Caki2 (cell line): ENCODE measurements around the gene TM4SF4. TPM values are rescaled to one million over a fixed set of nuclear protein-coding genes. Genes with fewer than 3 reads are reported as not detected.

Source experiments
- DNase-seq: peaks from one replicate; pipeline ENCODE4 v3.0.0-alpha.2; 2015; ENCODE audit warnings: low read depth
- in situ Hi-C: cut with HindIII; loops from 2 replicates; pipeline ENCODE4 v1.10.0; 2016; ENCODE audit warnings: low sequenced_read_pairs, low pct_unique_long_range_greater_than_20kb, mixed read lengths
- total RNA-seq: library from RNA; depleted of rRNA; stranded (reverse); fragments of >200 nt; shearing (Covaris generic); gene quantifications from 2 replicates; pipeline ENCODE4 v1.2.3, GENCODE V29; 2014; ENCODE audit warnings: low replicate concordance

The TM4SF4 gene
- total RNA-seq, 1 experiment from 2014 or later, result 10.9 TPM

DNA sequence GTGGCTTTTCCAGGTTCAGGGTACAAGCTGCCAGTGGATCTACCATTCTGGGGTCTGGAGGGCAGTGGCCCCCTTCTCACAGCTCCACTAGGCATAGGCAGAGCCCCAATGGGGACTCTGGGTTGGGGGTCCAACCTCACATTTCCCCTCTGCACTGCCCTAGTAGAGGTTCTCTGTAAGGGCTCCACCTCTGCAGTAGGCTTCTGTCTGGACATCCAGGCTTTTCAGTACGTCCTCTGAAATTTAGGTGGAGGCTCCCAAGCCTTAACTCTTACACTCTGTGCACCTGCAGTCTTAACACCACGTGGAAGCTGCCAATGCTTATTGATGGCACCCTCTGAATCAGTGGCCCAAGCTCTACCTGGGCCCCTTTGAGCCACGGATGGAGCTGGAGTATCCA is 22.5 kb upstream of the TM4SF4 start:
- no peak for DNase-seq
- in situ Hi-C loops, result no loop called here

DNA sequence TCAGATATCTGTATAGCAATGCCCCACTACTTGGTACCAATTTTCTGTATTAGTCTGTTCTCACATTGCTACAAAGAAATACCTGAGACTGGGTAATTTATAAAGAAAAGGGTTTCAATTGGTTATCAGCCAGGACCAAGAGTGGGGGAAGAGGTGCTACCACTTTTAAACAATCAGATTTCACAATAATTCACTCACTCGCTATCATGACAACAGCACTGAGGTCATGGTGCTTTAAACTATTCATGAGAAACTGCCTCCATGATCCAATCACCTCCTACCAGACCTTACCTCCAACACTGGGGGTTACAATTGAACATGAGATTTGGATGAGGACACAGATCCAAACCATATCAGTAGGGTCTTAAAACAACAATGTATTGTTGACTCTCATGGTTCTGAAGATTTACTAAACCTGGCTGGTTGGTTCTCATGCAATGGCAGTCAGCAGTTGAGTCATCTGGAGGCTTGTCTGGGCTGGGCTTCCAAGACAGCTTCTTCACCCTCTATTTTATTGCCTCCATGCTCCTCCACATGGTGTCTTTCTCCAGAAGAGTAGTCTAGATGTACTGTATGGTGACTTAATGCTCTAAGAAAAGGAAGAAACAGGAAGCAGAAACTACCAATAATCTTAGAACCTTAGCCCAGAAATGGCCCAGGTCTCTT is 21.2 kb upstream of the TM4SF4 start:
- no peak for DNase-seq
- in situ Hi-C loops, result no loop called here

DNA sequence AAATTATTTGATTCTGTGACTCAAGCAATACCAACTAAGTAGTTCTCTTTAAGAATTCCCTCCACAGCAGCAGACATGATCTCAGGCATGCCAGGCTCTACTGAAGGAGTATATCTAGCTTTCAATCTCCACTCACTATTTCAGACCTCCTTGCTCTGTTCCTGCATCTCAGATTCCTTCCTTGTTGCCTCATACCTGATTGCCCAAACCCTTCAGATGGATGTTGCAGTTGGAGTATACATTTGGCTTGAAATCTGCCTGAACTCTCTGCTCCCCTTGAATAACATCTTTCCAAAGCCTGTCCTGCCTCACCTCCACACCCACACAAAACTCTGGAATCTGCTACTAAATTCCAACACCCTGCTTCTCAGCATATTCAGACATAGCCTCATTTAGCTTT is 19.8 kb upstream of the TM4SF4 start:
- in situ Hi-C loops, result no loop called here
- no peak for DNase-seq

DNA sequence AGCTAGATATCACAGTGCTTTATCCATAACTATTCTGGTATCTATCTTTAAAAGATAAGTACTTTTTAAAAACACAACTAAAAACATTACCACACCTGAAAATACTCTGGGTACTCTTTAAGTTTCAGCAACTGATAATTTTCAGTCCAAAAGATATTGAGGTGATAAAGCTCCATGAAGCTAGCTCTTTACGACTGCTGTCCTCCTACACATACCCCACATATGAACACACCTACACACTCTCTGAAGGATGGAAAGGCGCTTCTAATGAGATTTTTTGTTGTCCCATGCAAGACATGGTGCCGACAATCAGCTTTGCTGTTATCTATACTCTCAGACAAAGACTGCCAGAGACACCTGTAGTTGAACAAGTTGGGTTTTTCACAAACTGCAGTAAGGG is 19.1 kb upstream of the TM4SF4 start:
- in situ Hi-C loops, result no loop called here
- no peak for DNase-seq

DNA sequence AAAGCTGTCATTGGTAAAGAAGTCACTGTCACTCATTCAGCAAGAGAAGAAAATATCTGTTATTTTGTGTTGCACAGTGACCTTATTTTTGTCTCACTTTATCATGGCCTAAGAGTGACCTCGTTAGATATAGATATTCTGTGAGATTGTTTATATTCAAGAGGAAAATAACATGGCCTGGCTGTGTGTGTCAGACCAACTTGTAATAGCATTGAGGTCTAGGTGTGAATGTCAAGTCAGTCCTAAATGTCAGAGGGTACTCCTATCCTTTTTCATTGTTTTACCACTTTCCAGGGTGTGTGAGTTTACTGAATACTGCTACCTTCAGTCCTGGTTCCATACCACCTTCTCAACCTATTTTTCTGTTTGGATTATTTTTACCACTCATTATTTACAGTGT is 18.5 kb upstream of the TM4SF4 start:
- in situ Hi-C loops, result no loop called here
- no peak for DNase-seq

DNA sequence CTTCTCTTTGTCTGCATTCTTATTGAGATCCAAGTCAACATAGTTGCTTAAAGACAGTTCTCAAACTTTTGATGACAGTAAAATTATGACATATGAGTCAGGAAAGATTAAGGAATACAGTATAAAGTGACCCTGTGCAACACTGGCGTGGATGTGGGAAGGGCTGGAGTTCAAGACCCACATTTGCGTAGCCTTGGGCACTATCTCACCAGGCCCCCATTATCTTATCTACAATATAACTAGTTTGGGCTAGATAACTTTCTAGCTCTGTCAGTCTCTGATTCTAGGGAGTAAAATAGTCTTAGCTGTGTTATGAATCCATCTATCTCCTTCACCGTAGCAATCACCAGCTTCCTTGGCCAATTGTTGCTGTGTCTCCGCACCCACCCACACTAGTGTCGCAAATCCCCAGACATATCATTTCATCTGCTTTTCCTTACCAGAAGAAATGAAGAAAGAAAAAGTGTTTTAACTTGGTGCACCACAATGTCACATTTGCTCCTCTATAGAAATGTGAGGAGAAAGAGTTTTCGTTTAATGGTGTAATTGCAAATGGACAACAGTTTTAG is 14.9 kb upstream of the TM4SF4 start:
- in situ Hi-C loops, result no loop called here

DNA sequence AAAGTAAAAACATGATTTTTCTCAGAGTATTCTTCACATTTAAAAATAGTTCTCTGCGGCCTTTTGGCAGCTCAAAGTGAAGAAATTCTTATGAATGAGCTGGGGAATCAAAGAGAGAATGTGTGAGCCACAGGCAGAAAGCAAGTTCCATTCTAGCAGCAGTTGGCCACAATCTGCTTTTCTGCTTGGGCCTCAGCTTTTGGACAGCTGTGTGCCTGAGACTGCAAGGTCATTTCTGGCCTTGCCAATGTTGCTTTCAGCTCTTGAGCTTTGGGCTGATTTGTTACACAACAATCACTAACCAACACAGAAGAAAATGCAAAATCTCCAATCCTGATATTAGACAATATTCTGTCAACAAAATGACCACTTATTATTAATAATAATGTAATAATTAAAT is 14.4 kb upstream of the TM4SF4 start:
- DNase-seq, result no peak
- in situ Hi-C loops, result no loop called here

More for the DNA sequence above, 14.9 kb upstream of the TM4SF4 start:
- DNase-seq, result no peak

DNA sequence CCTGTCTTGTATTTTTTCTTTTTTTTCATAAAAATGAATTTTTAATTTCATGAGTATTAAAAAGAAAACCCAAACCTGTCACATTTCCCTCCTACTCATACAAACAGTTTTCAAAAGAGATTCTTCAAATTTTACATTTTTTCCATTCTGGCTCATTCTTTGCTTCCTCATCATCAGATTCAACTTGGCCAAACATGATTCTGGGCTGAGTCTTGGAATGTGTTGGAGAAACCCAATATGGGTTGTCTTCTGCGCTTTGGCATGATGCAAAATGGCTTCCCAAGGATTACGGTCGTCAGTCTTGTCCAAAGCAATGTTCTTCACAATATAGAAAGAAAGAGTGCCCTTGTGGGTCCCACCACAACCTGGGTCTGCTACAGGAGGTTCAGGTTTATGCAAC is 12.4 kb upstream of the TM4SF4 start:
- in situ Hi-C loops, result no loop called here
- no peak for DNase-seq

DNA sequence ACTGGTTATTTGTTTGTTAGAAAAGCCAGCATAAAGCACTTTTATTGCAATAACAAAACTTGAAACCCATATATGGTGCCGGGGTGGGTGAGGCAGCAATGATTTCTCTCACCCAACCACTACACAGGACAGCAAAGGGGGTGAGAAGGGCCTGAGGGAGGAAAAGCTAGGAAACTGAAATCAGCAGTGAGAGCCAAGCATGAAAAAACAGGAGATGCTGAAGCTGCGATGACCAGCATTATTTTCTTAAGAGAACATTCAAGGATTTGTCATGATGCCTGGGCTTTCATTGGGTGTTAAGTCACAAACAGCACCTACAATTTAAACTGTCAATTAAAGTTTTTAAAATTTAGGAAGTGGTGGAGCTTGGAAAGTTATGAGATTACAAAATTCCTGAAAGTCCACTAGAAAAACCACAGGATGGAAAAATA is 11.9 kb upstream of the TM4SF4 start:
- in situ Hi-C loops, result no loop called here
- peak; percentile 55 for DNase-seq

DNA sequence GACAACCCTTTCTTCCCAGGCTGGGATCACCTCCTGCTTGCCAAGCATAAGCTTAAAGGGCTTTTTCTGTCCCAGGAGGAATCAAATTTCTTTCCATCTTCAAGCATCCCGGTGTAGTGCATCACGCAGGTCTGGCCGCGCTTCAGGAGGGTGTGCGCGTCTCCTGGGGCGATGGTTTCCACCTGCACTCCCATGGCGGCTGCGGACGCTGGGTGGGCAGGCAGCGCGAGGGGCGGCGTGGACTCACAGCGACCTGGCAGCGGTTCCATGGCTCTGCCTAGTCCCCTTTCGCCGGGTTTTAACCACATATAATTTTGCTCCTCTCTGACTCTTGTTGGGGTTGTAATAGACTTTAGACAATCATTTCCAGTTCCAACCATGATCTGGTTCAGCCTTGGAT is 10.6 kb upstream of the TM4SF4 start:
- in situ Hi-C loops, result no loop called here
- DNase-seq, result no peak

DNA sequence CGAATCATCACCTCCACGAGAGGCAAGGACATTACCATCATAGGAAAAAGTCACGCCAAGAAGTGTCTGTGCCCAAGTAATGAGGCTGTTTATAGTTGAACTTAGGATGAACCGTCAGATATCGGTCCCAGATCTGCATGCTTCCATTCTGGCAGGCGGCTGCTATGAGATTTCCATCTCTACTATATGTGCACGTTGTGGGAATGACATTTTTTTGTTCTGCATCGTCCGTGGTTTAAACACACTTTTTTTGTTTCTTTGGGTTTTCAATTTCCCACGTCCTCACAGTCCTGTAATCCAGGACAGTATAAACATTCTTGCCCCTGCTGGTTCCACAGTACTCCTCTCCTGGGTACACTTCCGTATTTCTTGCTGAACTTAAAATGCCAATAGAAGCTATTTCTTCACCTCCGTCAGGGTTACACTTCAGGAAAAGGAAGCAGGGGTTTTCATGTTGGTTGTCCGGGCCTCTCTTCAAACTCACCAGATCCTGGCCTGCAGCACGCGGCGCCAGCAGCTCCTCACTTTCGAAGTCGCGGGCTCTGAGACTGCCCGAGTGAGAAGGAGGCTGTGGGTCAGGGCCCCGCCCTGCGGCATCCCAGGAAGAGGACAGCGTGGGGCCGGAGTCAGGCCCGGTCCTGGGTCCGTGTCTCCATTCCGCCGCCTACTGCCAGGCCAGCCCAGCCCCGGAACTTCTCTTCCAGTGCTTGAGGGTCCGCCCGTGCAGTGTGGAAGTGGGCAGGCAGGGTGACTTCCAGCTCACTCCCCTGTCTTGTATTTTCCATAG is 9.8 kb upstream of the TM4SF4 start:
- no peak for DNase-seq
- in situ Hi-C loops, result no loop called here

DNA sequence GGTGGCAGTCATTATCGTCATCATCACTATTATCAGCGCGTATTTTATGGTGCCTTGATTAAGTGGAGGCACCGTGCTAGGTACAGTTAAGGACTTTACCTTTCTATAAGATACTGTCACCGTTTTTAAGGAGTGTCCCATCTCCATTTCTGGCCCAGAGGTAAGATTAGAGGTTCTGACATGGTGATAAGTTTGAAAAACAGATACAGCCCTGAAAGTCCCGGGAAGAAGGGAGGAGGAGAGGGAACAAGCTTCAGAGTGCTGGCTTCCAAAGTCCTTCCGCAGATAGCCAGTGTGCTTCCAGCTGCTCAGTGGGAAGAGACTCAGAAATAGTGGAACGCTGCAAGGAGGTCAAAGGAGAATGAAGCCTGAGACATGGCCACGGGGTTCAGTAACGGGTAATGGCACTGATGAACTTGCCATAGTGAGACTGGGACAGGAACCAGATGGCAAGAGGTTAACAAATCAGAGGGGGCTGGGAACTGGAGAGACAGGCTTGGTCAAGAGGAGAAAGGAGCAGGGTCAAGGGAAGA is 9.1 kb upstream of the TM4SF4 start:
- in situ Hi-C loops, result no loop called here
- DNase-seq, result no peak

DNA sequence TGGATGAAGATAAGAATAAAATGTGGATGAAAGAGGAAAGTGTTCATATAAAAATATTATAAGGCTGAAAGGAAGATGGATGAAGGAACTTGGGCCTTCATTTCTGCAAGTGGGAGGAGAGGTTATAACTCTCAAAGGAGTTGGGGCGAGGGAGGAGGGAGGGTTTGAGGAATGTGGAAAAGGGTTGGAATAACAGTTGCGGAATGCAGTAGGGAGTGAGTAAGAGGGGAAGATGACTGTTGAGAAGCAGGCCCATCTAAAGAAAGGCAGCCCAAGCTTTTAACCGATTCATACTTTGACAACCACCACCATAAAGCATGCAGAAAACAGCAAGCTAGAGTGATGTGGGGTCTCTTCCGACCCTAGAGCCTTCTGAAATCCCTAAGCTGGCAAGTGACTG is 8.3 kb upstream of the TM4SF4 start:
- in situ Hi-C loops, result no loop called here
- peak; percentile 51 for DNase-seq

DNA sequence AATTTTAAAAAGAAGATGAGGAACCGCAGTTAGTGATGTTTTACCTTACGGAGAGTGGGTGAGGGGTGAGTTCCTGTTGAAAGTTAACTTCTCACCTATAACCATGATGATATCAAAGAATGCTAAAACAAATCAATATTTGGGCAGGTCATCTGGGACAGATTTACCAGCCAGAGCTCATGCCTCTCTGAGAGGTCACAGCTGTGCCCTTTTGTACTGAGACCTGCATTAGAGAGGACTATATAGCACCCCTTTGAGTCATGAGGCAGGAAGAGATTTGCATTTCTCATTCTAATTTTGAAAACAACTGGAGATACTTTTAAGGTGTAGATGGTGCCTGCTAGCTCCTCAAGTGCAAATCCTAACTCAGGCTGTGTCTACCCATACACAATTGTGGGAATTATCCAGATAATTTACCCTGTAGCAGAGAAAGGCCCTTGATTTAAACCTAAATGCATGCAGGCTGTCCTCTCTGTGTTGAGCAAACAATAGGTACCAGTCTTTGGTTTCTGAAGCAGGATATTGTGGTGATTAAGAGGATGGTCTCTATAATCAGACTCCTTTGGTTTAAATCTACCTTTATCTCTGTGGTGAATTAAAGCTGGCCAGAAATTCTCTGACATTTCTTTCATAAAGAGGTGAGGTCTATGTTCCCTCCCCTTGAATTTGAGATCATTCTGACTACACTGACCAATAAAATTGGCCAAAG is 5.8 kb upstream of the TM4SF4 start:
- in situ Hi-C loops, result no loop called here
- DNase-seq, result no peak

DNA sequence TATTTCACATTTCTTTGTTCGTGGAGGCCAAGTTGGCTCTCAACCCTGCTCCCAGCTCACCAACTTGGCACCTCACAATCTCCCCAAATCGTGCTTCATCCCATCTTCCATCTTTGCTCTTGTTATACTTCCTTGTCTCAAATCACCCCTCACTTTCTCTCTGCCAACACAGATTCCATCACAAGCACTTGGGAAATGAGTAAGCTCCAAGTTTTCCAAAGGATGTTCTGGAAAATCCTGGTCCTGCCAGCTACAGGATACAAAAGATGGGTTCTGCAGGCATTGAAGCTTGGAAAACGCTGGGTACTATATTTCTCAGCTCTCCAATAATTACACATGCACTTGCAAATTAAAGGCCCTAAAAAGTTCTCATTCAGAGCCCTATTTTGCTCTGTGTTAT is 4.1 kb upstream of the TM4SF4 start:
- no peak for DNase-seq
- in situ Hi-C loops, result no loop called here

DNA sequence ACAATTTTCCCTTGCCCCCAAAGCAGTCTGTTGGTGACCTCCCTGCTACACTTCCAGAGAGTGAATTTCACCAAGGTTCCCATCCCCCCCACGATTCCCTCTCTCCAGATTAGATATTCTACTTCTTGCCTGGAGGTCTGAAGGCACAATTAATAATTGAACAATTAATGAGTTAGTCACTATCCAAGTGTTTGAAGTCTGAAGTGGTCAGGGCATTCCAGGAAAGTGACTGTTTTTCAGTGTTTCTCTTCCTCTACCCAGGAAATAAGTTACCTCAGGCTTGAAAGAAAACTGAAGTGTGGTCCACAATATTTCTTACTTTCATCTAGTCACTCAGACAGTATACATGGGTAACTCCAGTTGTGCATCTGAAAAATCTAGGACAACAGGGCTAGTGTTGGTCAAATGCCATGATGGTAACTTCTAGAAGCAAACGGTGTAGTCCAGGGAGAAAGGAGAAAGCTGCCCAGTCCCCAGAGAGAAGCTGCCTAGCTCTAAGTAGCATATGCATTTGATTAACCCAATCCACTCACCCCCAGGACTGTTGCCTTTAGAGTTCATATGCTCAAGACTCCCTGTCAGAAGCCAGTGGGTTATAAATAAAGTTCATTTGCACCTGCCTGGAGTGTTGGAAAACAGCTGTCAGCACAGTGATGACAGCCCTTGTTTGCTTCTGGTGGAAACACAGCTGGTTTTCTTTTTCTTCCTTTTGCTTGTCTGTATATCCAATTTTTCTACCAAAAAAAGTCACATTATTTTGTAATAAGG is 2.3 kb upstream of the TM4SF4 start:
- peak; percentile 73 for DNase-seq
- in situ Hi-C loops, result no loop called here

DNA sequence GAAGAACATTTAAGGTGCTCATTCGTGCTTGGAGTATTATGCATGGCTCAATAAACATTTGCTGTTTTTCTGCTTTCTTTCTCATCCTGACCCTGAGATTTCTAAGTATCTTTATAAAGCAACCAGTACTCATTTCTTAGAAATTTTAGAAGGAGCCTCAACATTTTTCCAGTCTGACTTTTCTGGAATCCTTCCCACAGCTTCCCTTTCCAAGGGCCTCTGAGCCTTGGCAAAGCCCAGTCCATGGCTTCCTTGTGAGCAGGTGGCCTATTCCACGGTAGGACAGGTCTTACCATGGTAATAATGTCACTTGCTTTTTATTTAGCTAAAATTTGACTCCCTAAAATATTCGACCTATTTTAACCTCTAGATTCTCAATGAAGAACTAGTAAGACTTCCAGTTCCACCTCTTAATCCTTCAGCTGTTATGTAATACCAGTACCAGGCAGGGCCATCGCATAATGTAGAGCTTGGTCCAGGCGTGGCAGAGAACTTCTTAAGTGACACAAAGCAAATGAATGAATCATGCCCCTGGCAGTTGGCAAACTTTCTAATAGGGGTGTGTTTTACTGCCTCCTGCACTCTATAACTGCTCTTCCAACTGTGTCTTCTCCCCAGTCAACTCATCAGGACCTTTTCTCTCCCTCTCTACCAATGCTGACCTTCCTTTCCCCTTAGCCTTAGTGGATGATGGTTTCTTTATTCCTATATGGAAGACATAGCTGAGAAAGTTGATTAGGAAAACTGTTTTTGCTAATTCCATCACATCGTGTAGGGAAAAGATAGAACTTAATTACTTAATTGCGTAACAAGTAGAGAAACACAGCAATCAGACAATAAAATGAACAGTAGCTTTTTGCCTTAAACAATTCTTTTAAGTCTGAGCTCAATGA is 894 bp upstream of the TM4SF4 start:
- in situ Hi-C loops, result no loop called here
- DNase-seq, result peak; percentile 85
